Skin epidermis (tissue), 12 donors: ENCODE measurements around the gene MYBPC2.

Source experiments
- H3K27ac ChIP-seq, 21 experiments: fragments of 200-600 bp; sonication (generic) in 11 of 21; one replicate each; pipeline ENCODE4 v1.5.0; 2020; ENCODE audit warnings: mild to moderate bottlenecking in 3 of 21, inconsistent platforms in 2 of 21, moderate library complexity in 2 of 21
- H3K4me3 ChIP-seq, 7 experiments: fragments of 200-600 bp; sonication (generic) in 2 of 7; one replicate each; pipeline ENCODE4 v1.5.0; 2020; ENCODE audit warnings: inconsistent platforms in 2 of 7, mild to moderate bottlenecking in 2 of 7, moderate library complexity in 1 of 7

MYBPC2 gene

GRCh38 chr19:50406156-50406820 is 26.4 kb upstream of the MYBPC2 start:
- no peak overlapping the region for H3K4me3 ChIP-seq
- H3K27ac ChIP-seq = no peak overlapping the region

DNA sequence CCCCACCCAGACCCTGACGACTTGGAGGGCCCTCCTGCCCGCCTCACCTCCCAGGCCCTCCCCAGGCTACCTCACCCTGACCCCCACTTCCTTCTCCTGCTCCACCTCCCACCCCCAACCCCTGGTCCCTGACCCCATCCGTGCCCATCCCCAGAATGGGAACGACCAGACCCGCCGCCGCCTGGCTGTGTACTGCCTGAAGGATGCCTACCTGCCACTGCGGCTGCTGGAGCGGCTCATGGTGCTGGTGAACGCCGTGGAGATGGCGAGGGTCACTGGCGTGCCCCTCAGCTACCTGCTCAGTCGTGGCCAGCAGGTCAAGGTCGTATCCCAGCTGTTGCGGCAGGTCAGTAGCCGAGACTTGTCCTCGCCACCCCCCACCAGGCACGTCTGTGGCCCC is 25.9 kb upstream of the MYBPC2 start:
- Histone ChIP-seq H3K27ac (no peak overlapping the region), H3K4me3 (no peak overlapping the region)

DNA sequence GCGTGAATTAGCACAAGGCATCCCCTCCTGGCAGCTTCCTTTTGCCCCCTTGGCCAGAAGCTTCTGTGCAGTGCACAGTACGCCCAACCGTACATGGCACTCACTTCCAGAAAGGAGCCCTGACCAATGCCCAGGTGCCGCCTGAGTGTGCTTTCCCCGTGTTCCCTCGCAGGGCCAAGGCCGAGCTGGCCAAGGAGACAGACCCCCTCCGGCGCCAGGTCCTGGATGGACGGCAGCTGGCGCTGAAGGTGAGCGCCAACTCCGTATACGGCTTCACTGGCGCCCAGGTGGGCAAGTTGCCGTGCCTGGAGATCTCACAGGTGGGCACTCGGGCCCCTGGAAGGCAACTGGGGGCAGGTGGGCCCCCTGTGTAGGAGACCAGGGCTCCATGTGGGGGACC is 23.3 kb upstream of the MYBPC2 start:
- Histone ChIP-seq H3K27ac (no peak overlapping the region), H3K4me3 (no peak overlapping the region)

GRCh38 chr19:50410109-50410508 is 22.6 kb upstream of the MYBPC2 start:
- no peak overlapping the region for H3K27ac ChIP-seq
- no peak overlapping the region for H3K4me3 ChIP-seq

DNA sequence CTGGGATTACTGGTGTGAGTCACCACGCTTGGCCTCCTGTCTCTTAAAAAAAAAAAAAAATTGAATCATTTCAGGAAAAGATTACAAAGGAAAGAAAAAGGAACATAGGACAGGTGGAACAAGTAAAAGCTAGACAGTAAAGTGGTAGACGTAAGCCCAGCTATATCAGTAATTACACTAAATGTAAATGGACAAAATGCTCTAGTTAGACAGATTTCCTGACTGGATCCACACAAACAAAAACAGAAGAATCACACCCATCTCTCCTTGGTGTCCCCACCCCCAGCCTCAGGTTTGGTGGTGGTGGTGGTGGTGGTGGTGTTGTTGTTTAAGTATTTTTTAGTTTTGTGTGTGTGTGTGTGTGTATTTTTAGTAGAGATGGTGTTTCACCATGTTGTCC is 20.3 kb upstream of the MYBPC2 start:
- H3K4me3 ChIP-seq = no peak overlapping the region
- no peak overlapping the region for H3K27ac ChIP-seq

DNA sequence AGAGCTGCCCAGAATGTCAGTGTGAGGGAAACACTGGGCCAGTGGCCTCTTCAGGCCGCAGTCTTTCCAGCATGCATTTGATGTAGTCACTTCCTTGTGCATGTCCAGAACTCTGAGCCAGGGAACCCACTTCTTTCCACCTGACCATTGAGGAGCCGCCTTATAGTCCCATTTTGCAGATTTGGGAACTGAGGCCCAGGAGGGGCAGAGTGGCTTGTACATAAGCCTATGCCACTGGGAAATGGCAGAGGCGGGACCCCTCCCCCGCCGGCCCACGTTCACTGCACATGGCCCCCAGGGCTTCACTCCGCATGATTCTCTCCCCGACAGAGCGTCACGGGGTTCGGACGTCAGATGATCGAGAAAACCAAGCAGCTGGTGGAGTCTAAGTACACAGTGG is 19.6 kb upstream of the MYBPC2 start:
- H3K27ac ChIP-seq = no peak overlapping the region

GRCh38 chr19:50413531-50413930 is 19.2 kb upstream of the MYBPC2 start:
- no peak overlapping the region for H3K27ac ChIP-seq
- no peak overlapping the region for H3K4me3 ChIP-seq

More for the DNA sequence above, 19.6 kb upstream of the MYBPC2 start:
- no peak overlapping the region for H3K4me3 ChIP-seq

- Histone ChIP-seq H3K4me3 (no peak overlapping the region), H3K27ac (peak overlapping the region in 5 of 21 experiments; percentile 1 to 71 (median 37))
Observed at GRCh38 chr19:50414864-50415660, 17.6 kb upstream of the MYBPC2 start.

DNA sequence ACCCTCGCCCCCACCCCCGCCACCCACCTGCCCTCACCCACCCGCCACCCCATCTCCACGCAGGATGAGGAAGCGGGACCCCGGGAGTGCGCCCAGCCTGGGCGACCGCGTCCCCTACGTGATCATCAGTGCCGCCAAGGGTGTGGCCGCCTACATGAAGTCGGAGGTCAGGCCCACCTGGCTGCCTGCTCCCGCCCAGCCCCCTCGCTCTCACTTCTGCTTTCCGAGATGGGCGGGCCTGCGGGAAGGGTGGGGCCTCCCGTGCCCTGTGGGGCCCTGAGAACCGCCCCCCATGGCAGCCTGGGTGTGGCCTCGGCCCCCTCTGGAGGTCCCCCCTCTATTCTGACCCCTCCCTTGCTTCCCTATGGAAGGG is 17.0 kb upstream of the MYBPC2 start:
- H3K27ac ChIP-seq = peak overlapping the region in 3 of 21 experiments; percentile 37 to 71 (median 48)

GRCh38 chr19:50416034-50416977 is 16.4 kb upstream of the MYBPC2 start:
- Histone ChIP-seq H3K4me3 (no peak overlapping the region), H3K27ac (peak overlapping the region in 1 of 21 experiments; percentile 28)

More for the DNA sequence above, 17.0 kb upstream of the MYBPC2 start:
- no peak overlapping the region for H3K4me3 ChIP-seq

DNA sequence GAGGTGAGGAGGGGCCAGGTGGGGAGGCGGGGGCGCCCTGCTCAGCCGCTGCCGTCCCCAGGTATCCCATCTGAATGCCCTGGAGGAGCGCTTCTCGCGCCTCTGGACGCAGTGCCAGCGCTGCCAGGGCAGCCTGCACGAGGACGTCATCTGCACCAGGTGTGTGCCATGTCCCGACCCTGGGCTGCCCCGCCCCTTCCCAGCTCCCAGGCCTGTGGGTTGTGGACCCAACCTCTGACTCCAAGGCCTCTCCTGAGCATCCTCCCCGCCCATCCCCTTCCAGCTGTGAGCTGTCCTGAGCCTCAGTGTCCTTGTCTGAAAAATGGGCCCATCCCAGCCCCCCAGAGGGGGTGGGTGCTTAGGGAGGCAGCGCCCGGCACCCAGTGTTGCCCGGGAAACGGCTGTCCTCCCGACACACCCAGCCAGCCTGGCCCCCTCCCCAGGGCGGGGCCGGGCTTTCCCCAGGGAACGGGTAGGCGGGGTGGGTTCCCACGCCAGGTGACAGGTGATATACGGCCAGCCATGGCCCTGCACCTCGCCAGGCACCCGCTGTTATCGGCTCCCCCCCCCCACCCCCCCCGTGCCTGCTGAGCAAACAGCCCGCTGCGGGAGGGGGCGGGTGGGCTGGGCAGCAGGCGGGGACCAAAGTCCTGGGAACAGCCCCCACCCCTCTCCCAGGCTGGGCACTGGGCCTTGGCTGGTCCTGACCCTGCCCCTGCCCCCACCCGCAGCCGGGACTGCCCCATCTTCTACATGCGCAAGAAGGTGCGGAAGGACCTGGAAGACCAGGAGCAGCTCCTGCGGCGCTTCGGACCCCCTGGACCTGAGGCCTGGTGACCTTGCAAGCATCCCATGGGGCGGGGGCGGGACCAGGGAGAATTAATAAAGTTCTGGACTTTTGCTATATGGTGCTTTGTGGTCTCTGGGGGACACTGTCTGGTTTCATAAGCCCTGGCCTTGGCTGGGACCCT is 15.3 kb upstream of the MYBPC2 start:
- Histone ChIP-seq H3K27ac (peak overlapping the region in 1 of 21 experiments; percentile 28), H3K4me3 (no peak overlapping the region)

- Histone ChIP-seq H3K4me3 (peak within 1 kb of the TSS in 1 of 7 experiments; percentile 22), H3K27ac (peak within 1 kb of the TSS in 2 of 21 experiments; percentile 28 to 42)
Observed at GRCh38 chr19:50418176-50419021, 14.3 kb upstream of the MYBPC2 start, which contains the start of gene SPIB. SPIB (plus strand) TSS chr19:50418938; CDS start chr19:50418963, 25 bp downstream.

DNA sequence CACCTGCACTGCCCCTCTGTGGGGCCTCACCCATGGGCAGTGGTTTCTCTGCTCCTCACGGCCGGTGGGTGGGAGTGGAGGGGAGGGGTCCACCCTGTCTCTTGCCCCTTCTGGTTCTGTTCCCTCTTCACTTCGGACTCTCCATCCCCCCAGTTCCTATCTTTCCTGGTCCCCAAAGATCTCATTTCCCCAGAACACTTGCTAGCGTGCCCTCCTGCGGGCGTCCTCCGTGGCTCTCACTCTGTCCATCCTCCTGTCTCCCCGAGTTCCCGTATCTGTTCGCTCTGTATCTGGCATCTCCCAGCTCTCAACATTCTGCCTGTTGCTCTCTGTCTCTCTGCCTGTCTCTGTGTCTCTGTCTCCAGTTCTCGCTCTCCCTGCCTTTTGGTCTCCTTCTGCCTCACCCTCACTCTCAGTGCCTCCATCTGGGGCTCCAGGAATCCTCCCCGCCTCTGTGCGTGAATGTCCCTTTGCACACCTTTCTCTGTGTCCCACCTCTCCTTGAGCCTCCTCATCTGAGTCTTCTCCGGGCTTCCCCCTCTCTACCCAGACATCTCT is 13.6 kb upstream of the MYBPC2 start:
- Histone ChIP-seq H3K4me3 (peak overlapping the region in 1 of 7 experiments; percentile 19), H3K27ac (peak overlapping the region in 2 of 21 experiments; percentile 28 to 42)

- Histone ChIP-seq H3K4me3 (peak overlapping the region in 1 of 7 experiments; percentile 22), H3K27ac (peak overlapping the region in 2 of 21 experiments; percentile 28 to 29)
Observed at GRCh38 chr19:50419580-50420035, 13.1 kb upstream of the MYBPC2 start.

DNA sequence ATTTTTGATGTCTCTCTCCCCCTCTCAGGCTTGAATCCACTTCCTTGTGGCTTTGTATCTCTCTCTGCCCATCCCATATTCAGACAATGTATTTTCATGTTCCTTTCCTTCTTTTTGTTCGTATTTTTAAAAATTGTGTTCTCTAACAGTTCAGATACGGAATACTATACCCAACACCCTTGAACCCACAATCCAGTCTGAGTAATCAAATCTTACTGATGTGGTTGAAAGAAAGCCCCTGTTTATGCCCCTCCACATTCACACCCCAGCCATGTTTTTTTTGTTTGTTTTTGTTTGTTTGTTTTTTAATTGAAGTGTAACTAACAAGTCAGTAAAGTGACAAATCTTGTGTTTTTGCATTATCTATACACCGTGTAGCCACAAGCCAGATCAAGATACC is 12.6 kb upstream of the MYBPC2 start:
- peak overlapping the region in 1 of 7 experiments; percentile 22 for H3K4me3 ChIP-seq

GRCh38 chr19:50420808-50421207 is 11.9 kb upstream of the MYBPC2 start:
- no peak overlapping the region for H3K27ac ChIP-seq

More for the DNA sequence above, 12.6 kb upstream of the MYBPC2 start:
- H3K27ac ChIP-seq = peak overlapping the region in 1 of 21 experiments; percentile 28

More at GRCh38 chr19:50420808-50421207, 11.9 kb upstream of the MYBPC2 start:
- no peak overlapping the region for H3K4me3 ChIP-seq
